Omental fat pad (tissue), 4 donors: ENCODE data around the gene MTA1. TPM values are rescaled to one million over a fixed set of nuclear protein-coding genes. Genes with fewer than 3 reads are reported as not detected.

Experiments
- ATAC-seq: fragments of 150-250 bp; one replicate; pipeline ENCODE4 v1.9.1; 2016; ENCODE audit warnings: mild to moderate bottlenecking, moderate library complexity; ENCODE audit not compliant: low FRiP score
- DNase-seq: peaks from one replicate; pipeline ENCODE4 v3.0.0-alpha.2; 2019; ENCODE audit warnings: low spot score
- CTCF ChIP-seq, 3 donors: fragments of 450-650 bp; IDR thresholded peaks; one replicate each; pipeline ENCODE4 v1.5.1; 2016 to 2017; ENCODE audit warnings: antibody characterized with exemption in 3 of 3, mild to moderate bottlenecking in 3 of 3, moderate library complexity in 2 of 3
- total RNA-seq, 4 donors: library from RNA; depleted of rRNA; stranded (reverse); fragments of >200 nt; gene quantifications; one replicate each; pipeline ENCODE4 v1.1.0, GENCODE V29; 2016

The MTA1 gene
- total RNA-seq, 4 donors from 2014 or later: 35.4 to 72.5 (median 59.7) TPM

GRCh38 chr14:105474483-105475268 lies 55.0 kb downstream of the MTA1 start, which contains the start of gene CRIP2:
Gene CRIP2 (plus strand): TSS chr14:105474821. CDS start chr14:105474863, 42 bp downstream.
- peak; percentile 41 for ATAC-seq
- no peak for TF ChIP-seq CTCF (IDR thresholded peaks at IDR 0.05)
- DNase-seq: no peak

- TF ChIP-seq CTCF (IDR thresholded peaks at IDR 0.05): no peak
- ATAC-seq (peak; percentile 2), DNase-seq (no peak)
Observed at GRCh38 chr14:105475269-105476096, 55.9 kb downstream of the MTA1 start.

GRCh38 chr14:105476097-105476830 lies 56.6 kb downstream of the MTA1 start:
- TF ChIP-seq CTCF (IDR thresholded peaks at IDR 0.05): no peak
- ATAC-seq (no peak), DNase-seq (no peak)

- no peak for ATAC-seq
- DNase-seq: no peak
Observed at GRCh38 chr14:105476831-105477659, 57.4 kb downstream of the MTA1 start.

GRCh38 chr14:105477660-105478397 lies 58.2 kb downstream of the MTA1 start:
- DNase-seq: no peak
- no peak for ATAC-seq
- TF ChIP-seq CTCF (IDR thresholded peaks at IDR 0.05): no peak

More at GRCh38 chr14:105476831-105477659, 57.4 kb downstream of the MTA1 start:
- no peak for TF ChIP-seq CTCF (IDR thresholded peaks at IDR 0.05)
